Esophagus squamous epithelium (tissue), 4 donors: ENCODE measurements around the gene SPATA1.

Source experiments
- POLR2A ChIP-seq, 4 donors: fragments of 450-650 bp; IDR thresholded peaks; one replicate each; pipeline ENCODE4 v1.6.1; 2017; ENCODE audit warnings: antibody characterized with exemption in 4 of 4, mild to moderate bottlenecking in 4 of 4, moderate library complexity in 3 of 4
- TF ChIP-seq, protein P1 (sequence below), 6 experiments: fragments of 450-650 bp in 4 of 6; fragments of 200-600 bp in 2 of 6; sonication (generic) in 2 of 6; IDR thresholded peaks; one replicate each; pipeline ENCODE4 v1.5.1; 2016 to 2019; ENCODE audit warnings: antibody characterized with exemption in 6 of 6, mild to moderate bottlenecking in 4 of 6, moderate library complexity in 4 of 6

DNA sequence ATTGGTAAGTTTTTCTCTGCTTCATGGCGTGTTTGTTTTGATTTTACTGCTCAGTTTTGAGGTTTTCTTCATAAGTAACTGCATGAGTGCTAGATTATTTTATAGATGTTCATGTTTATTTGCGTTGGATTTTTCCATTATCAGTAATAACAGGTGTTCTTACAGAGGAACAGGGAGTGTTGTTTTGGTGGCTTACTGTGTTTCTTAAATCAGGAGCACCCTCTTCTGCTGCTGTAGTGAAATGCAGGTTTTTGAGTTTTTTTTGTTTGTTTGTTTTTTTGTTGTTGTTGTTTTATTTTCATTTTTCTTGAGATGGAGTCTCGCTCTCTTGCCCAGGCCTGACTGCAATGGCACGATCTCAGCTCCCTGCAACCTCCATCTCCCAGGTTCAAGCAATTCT, 35.5 kb downstream of the SPATA1 start:
- TF ChIP-seq, protein P1, sequence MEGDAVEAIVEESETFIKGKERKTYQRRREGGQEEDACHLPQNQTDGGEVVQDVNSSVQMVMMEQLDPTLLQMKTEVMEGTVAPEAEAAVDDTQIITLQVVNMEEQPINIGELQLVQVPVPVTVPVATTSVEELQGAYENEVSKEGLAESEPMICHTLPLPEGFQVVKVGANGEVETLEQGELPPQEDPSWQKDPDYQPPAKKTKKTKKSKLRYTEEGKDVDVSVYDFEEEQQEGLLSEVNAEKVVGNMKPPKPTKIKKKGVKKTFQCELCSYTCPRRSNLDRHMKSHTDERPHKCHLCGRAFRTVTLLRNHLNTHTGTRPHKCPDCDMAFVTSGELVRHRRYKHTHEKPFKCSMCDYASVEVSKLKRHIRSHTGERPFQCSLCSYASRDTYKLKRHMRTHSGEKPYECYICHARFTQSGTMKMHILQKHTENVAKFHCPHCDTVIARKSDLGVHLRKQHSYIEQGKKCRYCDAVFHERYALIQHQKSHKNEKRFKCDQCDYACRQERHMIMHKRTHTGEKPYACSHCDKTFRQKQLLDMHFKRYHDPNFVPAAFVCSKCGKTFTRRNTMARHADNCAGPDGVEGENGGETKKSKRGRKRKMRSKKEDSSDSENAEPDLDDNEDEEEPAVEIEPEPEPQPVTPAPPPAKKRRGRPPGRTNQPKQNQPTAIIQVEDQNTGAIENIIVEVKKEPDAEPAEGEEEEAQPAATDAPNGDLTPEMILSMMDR (IDR thresholded peaks at IDR 0.05), result peak in 2 of 6 experiments; percentile 4 to 29
- TF ChIP-seq POLR2A (IDR thresholded peaks at IDR 0.05), result no peak
